ENCODE measurements around the gene PNMA8C.
"Not testable (repeated sequence)": the region's sequence is repeated elsewhere in the genome, so short reads cannot be mapped to it uniquely, and the experiment has no call there.

DNA sequence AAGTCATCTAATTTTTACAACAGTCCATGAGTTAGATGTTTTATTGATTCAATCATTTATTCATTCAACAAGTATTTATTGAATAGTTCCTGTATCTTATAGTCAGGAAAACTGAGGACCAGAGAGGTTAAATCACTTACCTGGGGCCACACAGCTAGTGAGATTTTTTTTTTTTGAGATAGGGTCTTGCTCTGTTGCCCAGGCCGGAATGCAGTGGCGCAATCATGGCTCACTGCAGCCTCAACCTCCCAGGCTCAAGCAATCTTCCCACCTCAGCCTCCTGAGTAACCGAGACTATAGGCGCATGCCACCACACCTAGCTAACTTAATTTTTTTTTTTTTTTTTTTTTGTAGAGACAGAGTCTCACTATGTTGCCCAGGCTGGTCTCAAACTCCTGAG is 7.0 kb upstream of the PNMA8C start:
- TF ChIP-seq, protein P1, sequence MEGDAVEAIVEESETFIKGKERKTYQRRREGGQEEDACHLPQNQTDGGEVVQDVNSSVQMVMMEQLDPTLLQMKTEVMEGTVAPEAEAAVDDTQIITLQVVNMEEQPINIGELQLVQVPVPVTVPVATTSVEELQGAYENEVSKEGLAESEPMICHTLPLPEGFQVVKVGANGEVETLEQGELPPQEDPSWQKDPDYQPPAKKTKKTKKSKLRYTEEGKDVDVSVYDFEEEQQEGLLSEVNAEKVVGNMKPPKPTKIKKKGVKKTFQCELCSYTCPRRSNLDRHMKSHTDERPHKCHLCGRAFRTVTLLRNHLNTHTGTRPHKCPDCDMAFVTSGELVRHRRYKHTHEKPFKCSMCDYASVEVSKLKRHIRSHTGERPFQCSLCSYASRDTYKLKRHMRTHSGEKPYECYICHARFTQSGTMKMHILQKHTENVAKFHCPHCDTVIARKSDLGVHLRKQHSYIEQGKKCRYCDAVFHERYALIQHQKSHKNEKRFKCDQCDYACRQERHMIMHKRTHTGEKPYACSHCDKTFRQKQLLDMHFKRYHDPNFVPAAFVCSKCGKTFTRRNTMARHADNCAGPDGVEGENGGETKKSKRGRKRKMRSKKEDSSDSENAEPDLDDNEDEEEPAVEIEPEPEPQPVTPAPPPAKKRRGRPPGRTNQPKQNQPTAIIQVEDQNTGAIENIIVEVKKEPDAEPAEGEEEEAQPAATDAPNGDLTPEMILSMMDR (IDR thresholded peaks at IDR 0.05; ENCODE audit: borderline replicate concordance, extremely low read depth, low read length, poor library complexity, severe bottlenecking): not testable (repeated sequence)
- not testable (repeated sequence) for TF ChIP-seq EZH2 (IDR thresholded peaks at IDR 0.05; ENCODE audit: borderline replicate concordance, low read depth, low read length, severe bottlenecking)

All from DND-41 (cell line).